Measurements from ENCODE around the gene RUVBL2. TPM values are rescaled to one million over a fixed set of nuclear protein-coding genes. Genes with fewer than 3 reads are reported as not detected.

RUVBL2 gene
- total RNA-seq, 4 donors from 2014 or later: 69.2 to 120 (median 78.5) TPM

- no peak for TF ChIP-seq POLR2A (IDR thresholded peaks at IDR 0.05)
- 84 to 100% methylated on average over 3 of the region's 3 CpGs for WGBS, 2 donors
These were observed 46.5 kb upstream of the RUVBL2 start for GRCh38 chr19:48947258-48947542.

DNA sequence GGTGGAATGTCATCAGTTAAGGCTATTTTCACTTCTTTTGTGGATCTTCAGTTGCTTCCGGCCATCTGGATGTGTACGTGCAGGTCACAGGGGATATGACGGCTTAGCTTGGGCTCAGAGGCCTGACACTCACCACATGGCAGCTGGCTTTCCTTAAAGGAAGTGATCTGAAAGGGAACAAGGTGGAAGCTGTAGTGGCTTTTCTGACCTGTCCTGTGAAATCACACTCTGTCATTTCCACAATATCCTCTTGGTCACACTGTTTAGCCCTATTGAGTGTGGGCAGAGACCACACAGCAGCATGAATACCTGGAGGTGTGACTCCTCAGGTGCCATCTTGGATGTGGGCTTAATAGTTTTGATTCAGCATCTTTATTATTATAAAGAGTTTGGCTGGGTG lies 43.5 kb upstream of the RUVBL2 start:
- H3K36me3 ChIP-seq: no peaks in the 10 kb centered on the region
- TF ChIP-seq EP300 (IDR thresholded peaks at IDR 0.05): no peak
- TF ChIP-seq CTCF (IDR thresholded peaks at IDR 0.05): no peak
- no peak for TF ChIP-seq POLR2A (IDR thresholded peaks at IDR 0.05)
- no peak overlapping the region for H3K4me3 ChIP-seq
- H3K27me3 ChIP-seq: no peaks in the 10 kb centered on the region
- peaks cover 0 to 7% (median 0%) of the 10 kb centered on the region in 4 donors for H3K9me3 ChIP-seq
- no peak overlapping the region for H3K27ac ChIP-seq
- no peak for DNase-seq (ENCODE audit: low spot score in 2 of 2)
- H3K4me1 ChIP-seq: peaks cover 0 to 12% (median 2%) of the 10 kb centered on the region in 4 donors
- 45 to 69% methylated on average over 3 of the region's 3 CpGs for WGBS, 2 donors

More at GRCh38 chr19:48947258-48947542, 46.5 kb upstream of the RUVBL2 start:
- H3K9me3 ChIP-seq: peaks cover 0 to 7% (median 0%) of the 10 kb centered on the region in 4 donors
- H3K4me3 ChIP-seq: no peak overlapping the region
- no peak for DNase-seq (ENCODE audit: low spot score in 2 of 2)
- H3K27me3 ChIP-seq: no peaks in the 10 kb centered on the region
- H3K36me3 ChIP-seq: no peaks in the 10 kb centered on the region
- no peak overlapping the region for H3K27ac ChIP-seq
- peaks cover 0 to 3% (median 0%) of the 10 kb centered on the region in 4 donors for H3K4me1 ChIP-seq

DNA sequence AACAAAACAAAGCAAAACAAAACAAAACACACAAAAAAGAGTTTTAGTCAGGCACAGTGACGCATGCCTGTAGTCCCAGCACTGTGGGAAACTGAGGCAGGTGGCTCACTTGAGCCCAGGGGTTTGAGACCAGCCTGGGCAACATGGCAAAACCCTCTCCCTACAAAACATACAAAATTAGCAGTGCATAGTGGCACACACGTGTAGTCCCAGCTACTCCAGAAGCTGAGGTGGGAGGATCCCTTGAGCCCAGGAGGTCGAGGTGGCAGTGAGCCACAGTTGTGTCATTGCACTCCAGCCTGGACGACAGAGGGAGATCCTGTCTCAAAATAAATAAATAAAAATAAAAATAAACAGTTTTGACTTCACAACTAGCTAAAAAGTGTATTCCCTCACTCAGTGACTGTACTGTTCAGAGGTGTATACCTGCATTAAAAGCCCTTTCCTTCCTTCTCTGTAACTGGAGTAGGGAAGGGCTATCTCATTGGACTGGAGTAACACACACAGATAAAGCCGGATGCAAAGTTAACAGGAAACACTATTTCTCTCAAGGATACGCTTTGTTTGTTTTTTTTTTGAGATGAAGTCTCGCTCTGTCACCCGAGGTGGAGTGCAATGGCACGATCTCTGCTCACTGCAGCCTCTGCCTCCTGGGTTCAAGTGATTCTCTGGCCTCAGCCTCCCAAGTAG lies 42.7 kb upstream of the RUVBL2 start:
- Histone ChIP-seq H3K36me3 (no peaks in the 10 kb centered on the region), H3K9me3 (peaks cover 0 to 7% (median 0%) of the 10 kb centered on the region in 4 donors), H3K4me1 (peaks cover 0 to 20% (median 10%) of the 10 kb centered on the region in 4 donors), H3K4me3 (no peak overlapping the region), H3K27me3 (no peaks in the 10 kb centered on the region), H3K27ac (no peak overlapping the region)
- no peak for DNase-seq (ENCODE audit: low spot score in 2 of 2)
- TF ChIP-seq CTCF (IDR thresholded peaks at IDR 0.05) (no peak), EP300 (IDR thresholded peaks at IDR 0.05) (no peak), POLR2A (IDR thresholded peaks at IDR 0.05) (no peak)
- 46 to 47% methylated on average over 9 of the region's 9 CpGs for WGBS, 2 donors

DNA sequence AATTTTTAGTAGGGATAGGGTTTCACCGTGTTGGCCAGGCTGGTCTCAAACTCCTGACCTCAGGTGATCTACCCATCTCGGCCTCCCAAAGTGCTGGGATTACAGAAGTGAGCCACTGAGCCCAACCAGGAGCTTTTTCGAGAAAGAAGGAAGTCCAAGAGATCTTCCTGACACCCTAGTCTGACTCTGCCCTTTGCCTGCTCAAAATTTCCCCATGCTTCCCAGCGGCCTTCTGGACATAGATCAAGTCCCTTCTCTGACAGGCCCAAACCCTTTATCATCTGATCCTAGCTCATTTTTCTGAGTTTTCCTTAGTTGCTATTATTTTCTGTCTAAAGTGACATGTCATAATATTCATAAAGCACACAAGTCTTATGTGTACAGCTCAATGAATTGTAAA lies 40.5 kb upstream of the RUVBL2 start:
- H3K27me3 ChIP-seq: no peaks in the 10 kb centered on the region
- peaks cover 0 to 14% (median 0%) of the 10 kb centered on the region in 3 donors for H3K36me3 ChIP-seq
- H3K9me3 ChIP-seq: no peaks in the 10 kb centered on the region
- no peak overlapping the region for H3K27ac ChIP-seq
- TF ChIP-seq EP300 (IDR thresholded peaks at IDR 0.05) (no peak), CTCF (IDR thresholded peaks at IDR 0.05) (no peak), POLR2A (IDR thresholded peaks at IDR 0.05) (no peak)
- H3K4me3 ChIP-seq: no peak overlapping the region
- peaks cover 0 to 21% (median 12%) of the 10 kb centered on the region in 4 donors for H3K4me1 ChIP-seq
- 79 to 81% methylated on average over 4 of the region's 4 CpGs for WGBS, 2 donors
- DNase-seq (ENCODE audit: low spot score in 2 of 2): no peak

- peak overlapping the region; percentile 60 to 95 (median 88) for H3K27ac ChIP-seq
- H3K36me3 ChIP-seq: peaks cover 0 to 14% (median 0%) of the 10 kb centered on the region in 3 donors
- H3K4me1 ChIP-seq: peaks cover 0 to 21% (median 12%) of the 10 kb centered on the region in 4 donors
- WGBS, 2 donors: 45 to 53% methylated on average over 11 of the region's 11 CpGs
- TF ChIP-seq CTCF (IDR thresholded peaks at IDR 0.05) (no peak), POLR2A (IDR thresholded peaks at IDR 0.05) (no peak), EP300 (IDR thresholded peaks at IDR 0.05) (no peak)
- DNase-seq (ENCODE audit: low spot score in 2 of 2): no peak
- H3K27me3 ChIP-seq: no peaks in the 10 kb centered on the region
- no peaks in the 10 kb centered on the region for H3K9me3 ChIP-seq
- H3K4me3 ChIP-seq: peak overlapping the region; percentile 60 to 97 (median 92)
These were observed 39.6 kb upstream of the RUVBL2 start for GRCh38 chr19:48953990-48954594.

All from tibial nerve (tissue), 4 donors.